Esophagus muscularis mucosa (tissue), 4 donors: Measurements from ENCODE around the gene SH3BGR. TPM values are rescaled to one million over a fixed set of nuclear protein-coding genes. Genes with fewer than 3 reads are reported as not detected.

Source experiments
- DNase-seq: peaks from one replicate; pipeline ENCODE4 v3.0.0-alpha.2; 2017; ENCODE audit errors: extremely low spot score
- H3K27ac ChIP-seq, 4 donors: fragments of 200-600 bp; sonication (generic); replicated peaks in 1 of 4; 1 replicate in 3 of 4; 2 replicates in 1 of 4; pipeline ENCODE4 v1.5.1; 2016 to 2019; ENCODE audit warnings: mild to moderate bottlenecking in 1 of 4
- H3K27me3 ChIP-seq, 4 donors: fragments of 200-600 bp; sonication (generic); one replicate each; pipeline versions ENCODE4 v1.5.1 to v1.6.0; 2016 to 2019
- H3K36me3 ChIP-seq, 4 donors: fragments of 200-600 bp; sonication (generic); one replicate each; pipeline ENCODE4 v1.5.1; 2016 to 2019
- H3K4me1 ChIP-seq, 4 donors: fragments of 200-600 bp; sonication (generic); one replicate each; pipeline ENCODE4 v1.5.1; 2016 to 2019
- H3K4me3 ChIP-seq, 4 donors: fragments of 200-600 bp; sonication (generic); 1 replicate in 2 of 4; 2 replicates in 2 of 4; pipeline ENCODE4 v1.5.1; 2016 to 2019; ENCODE audit warnings: mild to moderate bottlenecking in 4 of 4, moderate library complexity in 1 of 4
- H3K9me3 ChIP-seq, 4 donors: fragments of 200-600 bp; sonication (generic); 1 replicate in 3 of 4; 2 replicates in 1 of 4; pipeline ENCODE4 v1.5.1; 2016 to 2019
- EP300 ChIP-seq: sonication (generic); formaldehyde crosslinking; IDR thresholded peaks from one replicate; pipeline ENCODE4 v1.6.1; 2017; ENCODE audit warnings: antibody characterized with exemption
- POLR2A ChIP-seq: fragments of 450-650 bp; IDR thresholded peaks from one replicate; pipeline ENCODE4 v1.6.1; 2017; ENCODE audit warnings: antibody characterized with exemption, moderate library complexity, mild to moderate bottlenecking, low read depth
- POLR2AphosphoS5 ChIP-seq, 2 donors: sonication (generic); formaldehyde crosslinking; IDR thresholded peaks; one replicate each; pipeline ENCODE4 v1.6.1; 2017; ENCODE audit warnings: antibody characterized with exemption in 2 of 2
- WGBS: methylation state at CpG from one replicate; pipeline ENCODE4 v1.1.5; 2018; 5-methylcytosine and 5-hydroxymethylcytosine counted together
- intact Hi-C: fragments of 100-400 bp; cut with DNase I; formaldehyde crosslinking; loops from one replicate; pipeline ENCODE4 v1.15.1; 2023
- total RNA-seq, 4 donors: library from RNA; depleted of rRNA; stranded (reverse); fragments of >200 nt; gene quantifications; one replicate each; pipeline versions ENCODE4 v1.1.0 to v1.2.1, GENCODE V29; 2016
- TF ChIP-seq, protein P1 (sequence below), 3 experiments: fragments of 200-600 bp in 2 of 3; fragments of 450-650 bp in 1 of 3; sonication (generic) in 2 of 3; IDR thresholded peaks; one replicate each; pipeline ENCODE4 v1.5.1; 2017 to 2019; ENCODE audit warnings: antibody characterized with exemption in 3 of 3, mild to moderate bottlenecking in 2 of 3, moderate library complexity in 1 of 3

Gene SH3BGR
- total RNA-seq, 4 donors from 2014 or later = 9.7 to 33.9 (median 24.1) TPM

DNA sequence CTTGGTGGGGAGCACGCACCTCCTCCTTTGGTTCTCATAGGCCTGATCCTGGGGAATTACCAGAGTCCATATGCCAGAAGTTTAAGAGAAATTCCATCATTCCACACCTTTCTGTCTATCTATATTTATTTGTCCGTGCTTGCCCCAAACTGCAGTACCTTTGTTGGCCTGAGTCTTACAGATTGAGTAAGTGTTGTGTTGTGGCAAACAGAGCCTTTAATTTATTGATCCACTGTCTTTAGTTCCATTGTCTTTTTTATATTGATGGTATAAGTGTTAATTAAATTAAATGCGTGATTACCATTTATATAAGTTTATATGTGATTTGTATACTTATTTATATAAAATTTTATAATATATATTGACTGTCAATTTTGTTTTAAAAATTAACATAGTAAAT is 4.9 kb downstream of the SH3BGR start:
- no peaks in the 10 kb centered on the region for H3K36me3 ChIP-seq
- intact Hi-C loops = no loop called here
- 90% methylated on average over 3 of the region's 3 CpGs for WGBS
- H3K4me1 ChIP-seq = peaks cover 0 to 18% (median 11%) of the 10 kb centered on the region in 4 donors
- H3K9me3 ChIP-seq = no peaks in the 10 kb centered on the region
- H3K4me3 ChIP-seq = no peak overlapping the region
- TF ChIP-seq, protein P1, sequence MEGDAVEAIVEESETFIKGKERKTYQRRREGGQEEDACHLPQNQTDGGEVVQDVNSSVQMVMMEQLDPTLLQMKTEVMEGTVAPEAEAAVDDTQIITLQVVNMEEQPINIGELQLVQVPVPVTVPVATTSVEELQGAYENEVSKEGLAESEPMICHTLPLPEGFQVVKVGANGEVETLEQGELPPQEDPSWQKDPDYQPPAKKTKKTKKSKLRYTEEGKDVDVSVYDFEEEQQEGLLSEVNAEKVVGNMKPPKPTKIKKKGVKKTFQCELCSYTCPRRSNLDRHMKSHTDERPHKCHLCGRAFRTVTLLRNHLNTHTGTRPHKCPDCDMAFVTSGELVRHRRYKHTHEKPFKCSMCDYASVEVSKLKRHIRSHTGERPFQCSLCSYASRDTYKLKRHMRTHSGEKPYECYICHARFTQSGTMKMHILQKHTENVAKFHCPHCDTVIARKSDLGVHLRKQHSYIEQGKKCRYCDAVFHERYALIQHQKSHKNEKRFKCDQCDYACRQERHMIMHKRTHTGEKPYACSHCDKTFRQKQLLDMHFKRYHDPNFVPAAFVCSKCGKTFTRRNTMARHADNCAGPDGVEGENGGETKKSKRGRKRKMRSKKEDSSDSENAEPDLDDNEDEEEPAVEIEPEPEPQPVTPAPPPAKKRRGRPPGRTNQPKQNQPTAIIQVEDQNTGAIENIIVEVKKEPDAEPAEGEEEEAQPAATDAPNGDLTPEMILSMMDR (IDR thresholded peaks at IDR 0.05) = peak in 1 of 3 experiments; percentile 37
- TF ChIP-seq POLR2A = no peak
- no peak for TF ChIP-seq EP300
- TF ChIP-seq POLR2AphosphoS5 (IDR thresholded peaks at IDR 0.05) = no peak
- no peaks in the 10 kb centered on the region for H3K27me3 ChIP-seq
- no peak for DNase-seq
- peak overlapping the region in 1 of 4 donors; percentile 86 for H3K27ac ChIP-seq

DNA sequence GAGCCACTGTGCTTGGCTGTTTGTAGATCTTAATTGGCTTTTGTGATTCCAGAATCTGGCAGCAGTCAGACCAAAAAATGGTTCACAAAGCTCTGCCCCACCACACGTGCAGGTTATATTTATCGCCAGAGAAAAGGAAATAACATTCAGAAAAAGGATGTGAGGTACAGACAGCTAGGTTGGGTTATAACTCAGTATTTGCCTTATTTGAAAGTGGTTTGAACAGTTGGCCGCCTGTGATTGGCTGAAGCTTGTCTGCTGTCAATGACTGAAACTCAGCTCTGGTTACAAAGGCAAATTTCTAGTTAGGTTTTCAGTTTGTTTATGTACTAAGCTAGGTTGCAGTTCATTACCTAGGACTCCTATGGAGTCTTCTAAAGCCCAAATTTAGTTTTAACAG is 9.6 kb downstream of the SH3BGR start:
- Histone ChIP-seq H3K27ac (no peak overlapping the region), H3K36me3 (peaks cover 0 to 28% (median 8%) of the 10 kb centered on the region in 4 donors), H3K4me3 (no peak overlapping the region), H3K9me3 (no peaks in the 10 kb centered on the region), H3K27me3 (no peaks in the 10 kb centered on the region), H3K4me1 (no peaks in the 10 kb centered on the region)
- intact Hi-C loops = no loop called here
- TF ChIP-seq EP300 (no peak), POLR2A (no peak), POLR2AphosphoS5 (IDR thresholded peaks at IDR 0.05) (no peak)
- TF ChIP-seq, protein P1 (IDR thresholded peaks at IDR 0.05) = no peak
- 83% methylated on average over 3 of the region's 3 CpGs for WGBS
- DNase-seq = peak; percentile 39

DNA sequence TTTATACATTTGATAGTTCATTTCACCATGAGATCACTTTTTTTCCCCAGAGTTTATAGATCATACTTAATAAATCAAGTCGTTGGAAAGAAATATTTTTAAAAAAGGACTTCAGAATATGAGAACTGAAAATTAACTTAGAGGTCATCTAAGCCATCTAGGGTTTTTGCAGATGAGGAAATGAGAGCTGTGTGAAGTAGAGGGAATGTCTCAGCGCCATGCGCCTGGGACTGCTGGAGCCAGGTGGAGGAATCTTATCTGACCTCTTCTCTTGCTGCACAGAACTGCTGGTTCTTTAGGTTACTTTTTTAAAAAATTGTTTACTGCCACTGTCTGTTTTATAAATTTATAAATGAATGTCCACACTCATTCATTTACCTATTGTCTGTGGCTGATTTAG is 11.5 kb downstream of the SH3BGR start:
- no peak for TF ChIP-seq EP300
- TF ChIP-seq POLR2AphosphoS5 (IDR thresholded peaks at IDR 0.05) = no peak
- TF ChIP-seq POLR2A = no peak
- TF ChIP-seq, protein P1 (IDR thresholded peaks at IDR 0.05) = no peak
- no peak overlapping the region for H3K27ac ChIP-seq
- H3K9me3 ChIP-seq = no peaks in the 10 kb centered on the region
- no peaks in the 10 kb centered on the region for H3K4me1 ChIP-seq
- WGBS = 80% methylated on average over 3 of the region's 3 CpGs
- H3K4me3 ChIP-seq = no peak overlapping the region
- H3K27me3 ChIP-seq = no peaks in the 10 kb centered on the region
- intact Hi-C loops = no loop called here
- DNase-seq = peak; percentile 4
- peaks cover 0 to 28% (median 8%) of the 10 kb centered on the region in 4 donors for H3K36me3 ChIP-seq

DNA sequence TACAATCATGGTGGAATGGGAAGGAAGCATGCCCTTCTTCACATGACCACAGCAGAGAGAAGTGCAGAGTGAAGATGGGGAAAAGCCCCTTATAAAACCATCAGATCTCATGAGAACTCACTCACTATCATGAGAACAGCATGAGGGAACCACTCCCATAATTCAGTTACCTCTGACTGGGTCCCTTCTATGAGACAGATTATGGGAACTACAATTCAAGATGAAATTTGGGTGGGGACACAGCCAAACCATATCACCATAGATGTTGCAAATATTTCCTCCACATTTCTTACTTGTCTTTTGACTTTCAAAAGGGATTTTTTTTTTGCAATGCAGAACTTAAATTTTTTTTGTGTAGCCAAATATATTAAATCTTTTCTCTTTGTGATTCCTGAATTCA is 14.8 kb downstream of the SH3BGR start:
- DNase-seq = no peak
- intact Hi-C loops = no loop called here

More for the DNA sequence above, 14.8 kb downstream of the SH3BGR start:
- H3K9me3 ChIP-seq = no peaks in the 10 kb centered on the region
- H3K27ac ChIP-seq = no peak overlapping the region
- TF ChIP-seq, protein P1 (IDR thresholded peaks at IDR 0.05) = no peak
- no peak for TF ChIP-seq POLR2A
- TF ChIP-seq POLR2AphosphoS5 (IDR thresholded peaks at IDR 0.05) = no peak
- no peak for TF ChIP-seq EP300
- H3K27me3 ChIP-seq = no peaks in the 10 kb centered on the region
- no peaks in the 10 kb centered on the region for H3K4me1 ChIP-seq
- peaks cover 0 to 28% (median 8%) of the 10 kb centered on the region in 4 donors for H3K36me3 ChIP-seq
- no peak overlapping the region for H3K4me3 ChIP-seq
